COLO829 (cell line): ENCODE data around the gene LRRC8E.

Source experiments
- DNase-seq: peaks from one replicate; pipeline ENCODE4 v3.0.0; 2012; ENCODE audit warnings: low spot score

LRRC8E gene

DNA sequence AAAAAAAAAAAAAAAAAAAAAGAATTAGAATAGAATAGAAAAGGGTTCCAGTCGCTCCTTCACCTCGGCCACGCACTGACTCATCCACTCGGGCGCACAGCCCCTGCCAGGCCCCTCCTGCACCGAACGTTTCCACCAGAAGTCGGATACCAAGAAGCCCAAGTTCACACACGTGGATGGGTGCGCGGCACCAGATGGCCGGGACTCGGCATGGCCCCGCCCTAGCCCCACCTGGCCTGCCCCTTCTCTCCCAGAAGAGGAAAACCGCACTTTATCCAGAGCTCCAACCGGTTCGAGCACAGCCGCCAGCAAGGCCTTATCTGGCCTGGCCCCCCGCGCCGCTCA lies 20.0 kb upstream of the LRRC8E start:
- no peak for DNase-seq

GRCh38 chr19:7868671-7869452 lies 19.4 kb upstream of the LRRC8E start:
- DNase-seq = peak; percentile 77

DNA sequence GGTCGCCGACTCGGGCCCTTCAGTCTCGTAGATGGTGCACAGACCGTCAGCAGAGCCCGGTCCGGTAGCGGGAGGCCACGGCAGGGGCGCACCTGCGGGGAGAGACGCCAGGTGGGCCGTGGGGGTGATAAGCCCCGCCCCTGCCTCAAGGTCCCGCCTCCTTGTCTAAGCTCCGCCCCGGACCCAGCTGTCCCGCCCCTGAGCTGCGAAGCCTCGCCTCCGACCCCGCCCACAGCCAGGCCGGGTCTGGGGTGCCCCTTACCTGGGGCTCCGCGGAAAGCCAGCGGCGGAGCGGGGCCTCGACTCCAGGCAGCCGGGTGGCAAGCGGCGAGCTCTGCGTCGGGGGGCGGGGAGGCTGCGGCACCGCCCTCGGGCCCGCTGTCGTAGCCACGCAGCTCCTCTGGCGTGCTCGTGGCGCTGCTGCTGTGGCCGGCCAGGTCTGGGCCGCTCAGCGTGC lies 18.8 kb upstream of the LRRC8E start:
- peak; percentile 45 for DNase-seq

GRCh38 chr19:7869910-7870511 lies 18.3 kb upstream of the LRRC8E start:
- peak; percentile 63 for DNase-seq

DNA sequence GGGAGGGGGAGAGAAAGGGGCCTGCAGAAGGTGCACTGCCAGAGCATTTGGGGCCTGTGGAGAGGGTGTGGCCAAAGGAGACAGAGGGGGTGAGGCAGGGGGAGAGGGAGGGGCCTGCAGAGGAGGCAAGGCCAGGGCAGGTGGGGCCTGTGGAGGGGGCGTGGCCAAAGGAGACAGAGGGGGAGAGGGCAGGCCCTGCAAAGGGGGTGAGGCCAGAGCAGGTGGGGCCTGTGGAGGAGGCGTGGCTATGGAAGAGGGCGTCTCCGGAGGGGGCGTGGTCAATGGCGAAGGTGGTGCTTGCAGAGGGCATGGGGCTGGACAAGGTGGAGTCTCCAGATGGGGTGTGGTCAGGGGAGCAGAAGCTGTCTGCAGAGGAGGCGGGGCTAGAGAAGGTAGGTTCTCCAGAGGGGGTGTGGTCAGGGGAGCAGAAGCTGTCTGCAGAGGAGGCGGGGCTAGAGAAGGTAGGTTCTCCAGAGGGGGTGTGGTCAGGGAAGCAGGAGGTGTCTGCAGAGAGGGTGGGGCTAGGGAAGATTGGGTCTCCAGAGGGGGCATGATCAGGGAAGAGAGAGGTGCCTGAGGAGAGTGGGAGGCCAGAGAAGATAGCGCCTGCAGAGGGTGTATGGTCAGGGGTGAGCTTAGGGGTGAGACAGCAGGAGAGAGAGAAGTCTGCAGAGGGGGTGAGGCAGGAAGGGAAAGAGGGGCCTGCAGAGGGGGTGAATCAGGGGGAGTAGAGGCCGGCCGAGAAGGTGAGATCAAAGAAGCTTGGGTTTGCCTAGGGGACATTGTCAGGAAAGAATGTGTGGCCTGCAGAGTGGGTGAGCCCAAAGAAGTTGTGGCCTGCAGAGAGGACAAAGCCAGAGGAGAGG lies 17.5 kb upstream of the LRRC8E start:
- DNase-seq = peak; percentile 84

GRCh38 chr19:7871437-7872305 lies 16.6 kb upstream of the LRRC8E start:
- peak; percentile 94 for DNase-seq

GRCh38 chr19:7872306-7873204 lies 15.8 kb upstream of the LRRC8E start:
- no peak for DNase-seq

- no peak for DNase-seq
Observed at GRCh38 chr19:7873304-7874075, 14.8 kb upstream of the LRRC8E start.

DNA sequence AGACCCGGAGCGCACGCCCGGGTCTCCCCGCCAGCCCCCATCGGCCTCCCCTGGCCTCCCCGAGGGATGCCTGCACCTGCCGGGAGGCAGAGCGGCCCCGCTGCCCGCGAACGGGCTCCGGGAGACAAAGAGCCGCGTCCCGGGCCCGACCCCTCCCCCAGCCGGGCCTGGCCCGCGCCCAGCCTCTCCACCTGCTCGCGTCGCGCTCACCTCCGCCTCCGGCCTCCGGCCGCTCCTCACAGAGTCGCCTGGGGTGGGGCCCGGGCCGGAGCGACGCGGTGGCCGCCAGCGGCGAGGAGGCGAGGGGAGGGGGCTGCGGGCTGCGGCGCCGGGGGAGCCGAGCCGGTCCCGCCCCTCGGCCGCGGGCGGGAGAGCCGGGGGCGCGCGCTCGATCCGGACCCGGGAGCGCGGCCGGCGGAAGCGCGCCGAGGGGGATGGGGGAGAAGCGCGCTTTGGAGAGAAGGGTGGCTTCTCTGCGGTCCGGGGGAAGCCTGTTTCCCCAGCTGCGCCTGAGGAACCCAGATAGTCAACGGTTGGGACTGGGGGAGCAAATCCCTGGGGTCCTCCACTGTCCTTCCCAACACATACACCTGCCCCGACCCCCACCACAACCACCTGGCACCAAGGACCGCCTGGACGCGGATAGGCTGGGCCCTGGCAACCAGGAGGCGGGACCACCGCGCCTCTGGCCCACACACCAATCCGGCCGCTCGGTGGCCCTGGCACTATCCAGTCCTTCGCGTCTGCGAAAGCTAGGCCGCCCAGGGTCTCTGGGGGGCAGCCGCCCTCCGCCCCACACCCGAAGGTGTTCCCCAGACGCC lies 14.0 kb upstream of the LRRC8E start, which contains the start of gene PRR36:
Gene PRR36, minus strand, starts transcription at position 315 of the 821 bp plus-strand sequence. CDS start 701 bp downstream, outside the sequence.
- no peak for DNase-seq

DNA sequence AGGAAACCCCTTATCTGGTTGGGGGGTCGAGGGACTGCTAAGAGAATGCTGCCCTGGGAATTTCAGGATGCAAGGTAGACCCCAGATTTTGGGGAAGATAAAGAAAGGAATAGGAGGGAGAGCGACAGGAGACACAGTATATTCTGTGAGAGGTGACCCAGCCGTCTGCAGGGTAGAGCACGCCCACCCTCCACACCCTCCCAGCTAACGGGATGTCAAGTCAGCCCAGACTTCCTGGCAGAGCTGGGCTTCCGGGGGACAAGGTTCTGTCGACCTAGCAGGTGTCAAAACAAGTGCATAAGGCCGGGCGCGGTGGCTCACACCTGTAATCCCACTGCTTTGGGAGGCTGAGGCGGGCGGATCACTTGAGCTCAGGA lies 13.4 kb upstream of the LRRC8E start:
- DNase-seq = no peak

DNA sequence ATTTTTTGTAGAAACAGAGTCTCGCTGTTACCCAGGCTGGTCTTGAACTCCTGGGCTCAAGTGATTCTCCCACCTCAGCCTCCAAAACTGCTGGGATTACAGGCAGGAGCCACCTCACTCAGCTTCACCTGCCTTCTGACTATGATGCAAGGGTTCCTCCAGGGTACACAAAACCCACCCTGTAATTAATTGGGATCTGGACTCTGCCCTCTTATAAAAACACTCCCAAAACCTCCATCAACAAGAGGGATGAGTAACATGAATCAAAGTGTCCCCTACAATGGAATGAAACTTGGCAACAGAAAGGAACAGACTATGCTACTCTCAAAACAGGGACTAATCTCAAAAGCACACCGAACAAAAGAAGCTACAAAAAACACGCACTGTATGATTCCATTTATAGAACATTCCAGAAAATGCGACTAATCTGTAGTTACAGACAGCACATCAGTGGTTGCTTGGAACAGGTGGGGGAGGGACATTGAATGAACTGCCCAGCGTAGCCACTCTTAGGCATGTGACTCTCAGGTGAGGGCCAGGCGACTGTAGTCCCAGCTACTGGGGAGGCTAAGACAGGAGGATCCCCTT lies 11.0 kb upstream of the LRRC8E start:
- no peak for DNase-seq

DNA sequence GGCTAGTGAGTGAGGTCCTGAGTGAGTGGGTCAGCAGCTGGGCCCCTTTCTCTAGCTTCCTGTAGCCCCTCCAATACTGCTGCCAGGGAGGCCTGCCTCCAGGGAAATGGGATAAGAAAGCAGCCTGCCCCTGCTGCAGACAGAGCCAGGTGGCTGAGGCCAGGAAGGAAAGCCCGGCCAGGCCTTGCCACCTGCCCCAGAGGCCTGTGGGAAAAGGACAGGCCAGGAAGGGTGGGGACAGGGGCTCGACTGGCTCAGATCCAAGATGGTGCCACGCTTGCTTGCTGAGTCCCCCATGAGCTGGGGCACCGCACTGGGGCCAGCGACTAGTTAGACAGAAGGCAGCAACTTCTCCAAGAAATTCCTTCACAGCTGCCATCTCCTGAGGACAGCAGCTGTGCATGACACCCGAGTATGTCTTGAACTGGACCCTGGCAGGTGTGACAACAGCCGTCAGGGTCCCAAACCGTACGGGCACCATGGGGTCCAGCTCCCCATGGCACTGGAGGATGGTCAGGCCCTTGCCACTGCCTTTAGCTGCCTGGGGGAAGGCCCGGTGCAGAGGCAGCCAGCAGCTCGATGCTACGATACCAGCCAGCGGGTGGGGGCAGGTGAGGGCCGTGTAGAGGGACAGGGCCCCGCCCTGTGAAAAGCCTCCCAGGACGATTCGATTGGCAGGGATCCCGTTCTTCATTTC lies 9.1 kb upstream of the LRRC8E start:
- DNase-seq = no peak

DNA sequence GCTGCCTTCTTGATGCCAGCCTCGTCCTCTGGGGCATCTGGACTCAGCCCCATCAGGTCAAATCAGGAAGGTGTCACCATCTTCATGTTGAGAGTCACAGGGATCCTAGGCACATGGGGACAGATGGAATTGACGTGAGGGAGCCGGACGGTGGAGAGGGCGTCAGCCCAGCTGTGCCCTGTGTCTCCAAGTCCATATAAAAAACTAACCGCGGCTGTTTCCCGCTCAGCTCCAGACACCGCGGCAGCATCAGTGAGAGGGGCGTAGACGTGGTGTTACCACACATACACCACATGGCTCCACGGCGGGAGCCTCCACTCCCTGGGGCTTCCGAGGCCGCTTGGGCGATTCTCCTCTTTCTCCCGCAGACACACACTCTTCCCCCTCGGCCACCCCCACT lies 8.5 kb upstream of the LRRC8E start:
- DNase-seq = no peak

- no peak for DNase-seq
Observed at GRCh38 chr19:7881910-7882309, 6.4 kb upstream of the LRRC8E start.

DNA sequence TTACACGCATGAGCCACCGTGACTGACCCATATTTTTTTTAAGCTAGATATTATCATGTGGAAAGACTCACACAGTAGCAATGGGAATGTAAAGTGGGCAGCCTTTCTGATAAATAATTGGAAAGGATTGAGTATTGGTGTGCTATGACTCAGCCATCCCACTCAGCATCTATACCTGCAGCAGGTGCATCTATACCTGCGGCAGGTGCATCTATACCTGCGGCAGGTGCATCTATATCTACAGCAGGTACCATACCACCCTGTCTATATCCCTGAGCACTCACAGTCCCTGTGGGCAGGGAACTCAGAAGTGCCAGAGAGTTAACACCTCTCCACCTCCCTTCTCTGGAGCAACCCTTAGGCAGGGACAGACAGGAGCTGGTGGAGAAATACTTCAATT lies 5.2 kb upstream of the LRRC8E start:
- DNase-seq = no peak

DNA sequence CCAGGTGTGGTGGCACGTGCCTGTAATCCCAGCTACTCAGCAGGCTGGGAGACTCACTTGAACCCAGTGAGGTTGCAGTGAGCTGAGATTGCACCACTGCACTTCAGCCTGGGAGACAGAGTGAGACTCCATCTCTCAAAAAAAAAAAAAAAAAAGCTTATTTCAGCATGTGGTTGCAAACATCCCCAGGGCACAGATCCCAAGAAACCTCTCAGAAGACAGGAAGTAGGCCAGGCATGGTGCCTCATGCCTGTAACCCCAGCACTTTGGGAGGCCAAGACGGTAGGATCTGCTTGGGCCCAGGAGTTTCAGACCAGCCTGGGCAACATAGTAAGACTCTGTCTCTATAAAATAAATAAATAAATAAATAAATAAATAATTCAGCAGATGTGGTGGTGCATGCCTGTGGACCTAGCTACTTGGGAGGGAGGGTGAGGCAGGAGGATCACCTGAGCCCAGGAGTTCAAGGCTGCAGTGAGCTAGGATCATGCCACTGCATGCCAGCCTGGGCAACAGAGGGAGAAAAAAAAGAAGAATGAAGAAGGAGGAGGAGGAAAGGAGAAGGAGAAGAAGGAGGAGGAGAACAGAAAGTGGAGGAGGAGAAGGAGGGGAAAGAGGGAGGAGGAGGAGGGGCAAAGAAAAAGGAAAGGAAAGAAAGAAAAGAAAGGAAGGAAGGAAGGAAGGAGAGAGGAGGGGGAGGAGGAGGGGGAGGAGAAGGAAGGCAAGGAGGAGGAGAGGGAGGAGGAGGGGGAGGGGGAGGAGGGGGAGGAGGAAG lies 4.3 kb upstream of the LRRC8E start:
- no peak for DNase-seq

GRCh38 chr19:7885818-7886217 lies 2.5 kb upstream of the LRRC8E start:
- DNase-seq = no peak
